ENCODE results near the gene SPTLC3.

- no peak for TF ChIP-seq CTCF (conservative IDR thresholded peaks at IDR 0.05; ENCODE audit: low read length)
- no peak for TF ChIP-seq EZH2phosphoT487 (IDR thresholded peaks at IDR 0.05; ENCODE audit: borderline replicate concordance, low read depth, low read length)
Measured at GRCh38 chr20:13207016-13207415, 198.2 kb downstream of the SPTLC3 start.
